Raji (cell line): ENCODE results near the gene MTM1.

Experiments
- POLR2A ChIP-seq: IDR thresholded peaks from 2 replicates; pipeline ENCODE4 v1.6.1; 2011; ENCODE audit warnings: low read depth, low read length, control low read depth; ENCODE audit not compliant: insufficient read depth

MTM1 gene

DNA sequence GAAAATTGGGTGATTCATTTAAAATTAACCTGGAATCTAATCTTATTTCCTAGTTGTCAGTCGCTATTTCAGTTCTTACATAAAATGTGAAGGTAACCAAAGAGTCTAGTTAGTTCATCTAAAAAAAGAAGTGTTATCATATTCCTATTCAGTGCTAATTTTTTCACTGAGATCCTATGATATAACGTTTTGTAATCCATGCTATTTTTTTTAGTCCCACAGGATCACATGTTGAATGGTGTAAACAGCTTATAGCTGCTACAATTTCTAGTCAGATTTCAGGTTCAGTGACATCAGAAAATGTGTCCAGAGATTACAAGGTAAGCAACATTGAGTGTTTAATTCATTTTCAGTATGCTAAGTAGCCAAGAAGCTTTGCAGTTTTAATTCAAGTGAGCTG, 130.6 kb downstream of the MTM1 start:
- no peak for TF ChIP-seq POLR2A

DNA sequence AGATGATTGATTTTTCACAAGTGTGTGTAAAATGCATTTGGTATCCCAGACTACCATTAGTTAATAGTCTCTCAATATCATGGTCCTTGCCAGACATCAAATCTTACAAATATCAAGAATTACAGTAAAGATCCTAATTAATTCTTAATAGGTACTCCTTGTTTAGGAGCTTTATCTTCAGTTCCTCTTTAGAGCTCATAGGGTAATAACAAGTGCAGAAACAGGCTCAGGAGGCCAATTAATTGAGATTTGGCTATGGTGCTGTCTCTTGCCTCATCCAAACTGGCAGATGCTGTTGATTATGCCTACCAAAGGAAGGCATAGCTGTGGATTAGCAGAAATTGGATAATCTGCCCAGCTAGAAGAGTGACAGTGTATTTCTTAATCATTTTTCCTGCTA, 131.7 kb downstream of the MTM1 start:
- TF ChIP-seq POLR2A = no peak

DNA sequence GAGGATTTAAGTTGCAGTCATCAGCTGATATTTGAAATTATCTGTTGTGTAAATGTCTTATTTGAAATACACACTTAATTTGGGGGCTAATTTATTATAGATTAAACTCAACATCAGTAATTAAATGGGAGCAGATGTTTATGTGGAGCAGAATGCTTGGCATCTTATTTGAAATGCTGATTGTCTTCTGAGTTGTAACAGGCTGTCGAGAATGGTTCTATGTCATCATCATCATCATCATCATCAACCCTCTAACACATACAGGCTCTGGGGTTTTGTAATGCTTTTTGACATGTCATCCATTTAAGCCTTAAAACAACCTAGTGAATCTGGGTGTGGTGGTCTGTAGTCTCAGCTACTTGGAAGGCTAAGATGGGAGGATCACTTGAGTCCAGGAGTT, 133.0 kb downstream of the MTM1 start:
- TF ChIP-seq POLR2A = no peak

DNA sequence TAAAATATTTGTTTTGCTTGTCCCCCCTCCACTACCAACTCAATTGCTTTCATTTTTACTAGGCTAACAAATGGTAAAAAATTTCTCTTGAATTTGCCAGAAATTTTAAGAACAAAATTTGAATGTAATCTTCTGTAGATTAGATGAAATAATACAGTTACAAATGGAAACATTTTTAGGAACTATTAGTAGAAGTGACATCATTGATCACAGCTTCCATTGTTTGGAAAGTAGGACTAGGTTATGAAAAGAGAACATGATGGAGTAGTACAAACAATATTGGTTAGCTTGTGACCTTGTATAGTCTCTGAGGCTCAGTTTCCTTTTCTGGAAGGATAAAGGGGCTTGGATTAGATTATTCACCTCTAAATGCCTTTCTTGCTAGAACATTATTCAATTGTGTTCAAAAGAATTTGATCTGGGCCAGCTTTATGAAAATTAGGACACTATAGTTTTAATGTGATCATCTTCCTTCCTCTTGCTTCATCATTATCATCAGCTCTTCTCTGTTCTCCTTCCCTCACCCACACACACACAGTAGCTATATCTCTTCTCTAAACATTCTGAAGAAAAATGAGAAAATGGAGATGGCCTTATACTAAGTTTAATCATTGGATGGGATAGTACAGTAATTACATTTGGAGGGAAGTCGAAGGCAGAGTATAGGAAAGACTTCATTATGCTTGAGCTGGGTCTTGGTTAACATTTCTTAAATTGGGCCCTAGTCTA, 134.7 kb downstream of the MTM1 start:
- TF ChIP-seq POLR2A = no peak

DNA sequence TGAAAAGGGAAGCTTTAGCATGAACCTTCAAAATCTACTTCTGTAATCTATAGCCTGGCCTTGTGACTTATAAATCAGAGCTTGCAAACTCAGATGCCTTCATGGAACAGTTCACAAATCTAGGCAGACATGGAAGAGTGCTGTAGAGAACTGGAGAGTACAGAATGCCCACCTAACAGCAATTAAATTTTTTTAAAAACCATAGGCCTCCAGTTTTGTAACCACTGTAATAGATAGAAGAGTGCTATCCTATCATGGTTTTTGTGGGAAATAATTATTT, 135.2 kb downstream of the MTM1 start:
- TF ChIP-seq POLR2A = no peak

DNA sequence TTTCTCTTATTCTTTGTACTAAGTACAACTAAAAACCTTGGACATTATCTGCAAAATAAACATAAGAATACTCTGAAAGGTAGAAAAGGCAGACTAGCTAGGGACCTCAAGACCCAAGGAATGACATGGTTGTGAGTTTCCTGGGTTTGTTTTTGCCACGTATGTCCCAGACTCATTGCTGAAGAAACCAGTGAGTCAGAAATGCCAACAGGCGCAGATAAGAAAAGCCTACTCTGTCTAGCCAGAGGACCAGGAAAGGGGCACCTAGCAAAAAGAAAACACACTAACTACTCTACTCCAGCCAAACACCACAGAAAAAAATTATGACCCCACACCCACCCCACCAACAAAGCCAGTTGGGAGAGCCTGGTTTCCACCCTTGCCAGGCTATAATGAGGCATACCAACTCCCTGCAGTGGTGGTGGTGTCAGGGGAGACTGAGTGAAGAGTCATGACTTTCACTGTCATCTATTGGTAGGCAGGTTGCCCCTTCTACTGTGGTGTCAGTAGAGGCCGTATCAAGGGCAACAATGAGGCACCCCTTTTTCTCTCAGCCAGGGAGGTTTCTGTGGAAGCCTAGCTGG, 135.7 kb downstream of the MTM1 start:
- no peak for TF ChIP-seq POLR2A

DNA sequence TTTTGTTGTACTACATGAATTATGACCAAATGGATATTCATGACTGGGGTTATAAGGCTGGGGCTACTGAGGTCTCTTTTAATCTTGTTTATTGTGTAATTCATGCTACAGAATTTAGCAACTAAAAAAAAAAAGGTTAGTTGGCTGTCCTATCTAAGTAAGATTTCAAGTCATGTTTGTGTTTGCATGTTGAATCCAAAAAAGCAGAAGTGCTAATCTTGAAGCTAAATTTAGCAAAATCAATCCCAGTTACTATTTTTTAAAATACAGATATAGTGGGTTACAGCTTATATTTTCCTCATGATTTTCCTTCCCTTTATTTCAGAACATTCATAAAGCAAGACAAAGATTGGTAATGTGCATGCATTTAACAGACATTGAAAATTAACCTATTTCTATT, 144.2 kb downstream of the MTM1 start:
- TF ChIP-seq POLR2A = no peak

DNA sequence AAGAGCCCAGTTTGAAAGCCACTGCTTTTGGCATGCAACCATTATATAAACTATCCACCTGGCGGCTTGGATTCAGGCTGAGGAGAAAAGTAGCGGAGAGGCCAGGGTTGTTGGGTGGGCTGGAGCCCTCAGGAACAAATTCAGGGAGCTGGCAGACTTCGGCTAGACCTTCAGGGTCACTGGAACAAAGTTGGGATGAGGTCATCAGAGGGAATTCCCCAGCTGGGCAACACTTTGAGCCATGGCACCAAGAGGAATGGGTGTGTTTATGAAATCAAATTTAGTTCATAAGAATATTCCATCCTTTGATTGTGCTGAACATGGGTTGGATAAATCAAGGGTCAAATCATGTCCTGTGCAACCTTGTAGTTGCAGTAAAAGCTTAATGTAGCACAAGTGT, 146.8 kb downstream of the MTM1 start:
- no peak for TF ChIP-seq POLR2A

DNA sequence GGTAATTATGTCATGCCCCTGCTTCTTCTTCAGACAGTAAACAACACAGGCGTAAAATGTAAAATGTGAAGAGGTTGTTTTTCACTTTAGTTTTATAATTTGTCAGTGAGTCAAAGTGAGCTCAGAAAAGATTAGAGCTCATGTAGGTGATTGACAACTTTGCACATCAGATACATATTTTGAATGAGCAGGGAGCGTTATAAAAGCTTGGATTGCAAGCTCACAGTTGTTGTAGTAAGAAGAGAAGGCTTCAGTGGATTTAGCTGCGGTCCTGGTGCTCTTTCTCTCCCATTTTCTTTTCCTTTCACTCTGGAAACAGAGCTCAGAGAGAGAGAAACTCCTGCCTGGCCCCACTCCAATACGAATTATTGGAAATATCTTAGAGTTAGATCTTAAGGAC, 151.2 kb downstream of the MTM1 start:
- TF ChIP-seq POLR2A = no peak
